Memory B cell (primary cell): ENCODE measurements around the gene SIGLEC7.
"Not testable (repeated sequence)": the region's sequence is repeated elsewhere in the genome, so short reads cannot be mapped to it uniquely, and the experiment has no call there.

Experiments used
- ATAC-seq: fragments of 150-1000 bp; cut with Tn5 transposase; 2 replicates; pipeline ENCODE4 v1.10.0; 2021; ENCODE audit warnings: low read depth, mild to moderate bottlenecking, moderate library complexity
- DNase-seq, 2 donors: peaks; one replicate each; pipeline ENCODE4 v3.0.0; 2022; ENCODE audit warnings: low spot score in 2 of 2
- H3K27ac Mint-ChIP-seq: one replicate; pipeline ENCODE4 v1.8.0; 2022; ENCODE audit warnings: mild to moderate bottlenecking, moderate library complexity, mixed read lengths
- H3K27me3 Mint-ChIP-seq: one replicate; pipeline ENCODE4 v1.8.0; 2022; ENCODE audit warnings: mixed read lengths
- H3K36me3 Mint-ChIP-seq: one replicate; pipeline ENCODE4 v1.8.0; 2022; ENCODE audit warnings: mild to moderate bottlenecking, mixed read lengths
- H3K4me1 Mint-ChIP-seq: one replicate; pipeline ENCODE4 v1.8.0; 2022; ENCODE audit warnings: mixed read lengths
- H3K4me3 Mint-ChIP-seq: one replicate; pipeline ENCODE4 v1.8.0; 2022; ENCODE audit warnings: mild to moderate bottlenecking, moderate library complexity, mixed read lengths
- H3K9me3 Mint-ChIP-seq: one replicate; pipeline ENCODE4 v1.8.0; 2022; ENCODE audit warnings: mixed read lengths

SIGLEC7 gene

DNA sequence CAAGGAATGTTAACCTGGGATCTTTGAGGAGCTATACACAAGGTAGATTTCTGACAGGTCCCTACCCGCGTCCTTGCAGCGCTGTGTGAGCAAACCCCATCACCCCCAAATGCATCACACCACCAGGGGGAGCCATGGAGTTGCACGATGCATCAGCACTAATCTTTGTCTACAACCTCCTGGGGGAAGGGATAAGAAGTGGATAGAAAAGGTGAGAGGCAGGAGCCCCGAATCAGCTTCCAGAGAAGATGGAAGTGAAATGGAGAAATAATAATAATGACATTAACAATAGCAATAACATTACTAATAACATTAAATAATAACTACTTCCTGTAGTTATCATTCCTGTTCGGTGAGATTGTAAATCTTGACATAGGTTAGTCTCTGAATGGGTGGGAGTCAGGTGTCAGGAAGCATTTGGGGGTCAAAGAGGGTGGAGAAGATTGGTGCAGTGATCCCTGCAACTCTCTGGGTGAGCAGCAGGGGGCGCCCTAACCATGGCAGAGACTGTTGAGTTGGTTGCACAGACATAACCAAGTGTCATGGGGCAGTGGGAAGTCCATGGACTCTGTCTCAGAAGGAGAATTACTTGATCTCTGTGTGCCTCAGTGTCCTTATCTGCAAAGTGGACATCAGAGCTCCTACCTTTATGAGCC, 16.5 kb downstream of the SIGLEC7 start:
- DNase-seq (peak; percentile 21 to 43), ATAC-seq (peak; percentile 38)
- Mint-ChIP-seq H3K4me1 (no peaks in the 10 kb centered on the region), H3K9me3 (no peaks in the 10 kb centered on the region), H3K27me3 (peaks cover 26% of the 10 kb centered on the region), H3K27ac (no peak overlapping the region), H3K4me3 (no peak overlapping the region), H3K36me3 (no peaks in the 10 kb centered on the region)

DNA sequence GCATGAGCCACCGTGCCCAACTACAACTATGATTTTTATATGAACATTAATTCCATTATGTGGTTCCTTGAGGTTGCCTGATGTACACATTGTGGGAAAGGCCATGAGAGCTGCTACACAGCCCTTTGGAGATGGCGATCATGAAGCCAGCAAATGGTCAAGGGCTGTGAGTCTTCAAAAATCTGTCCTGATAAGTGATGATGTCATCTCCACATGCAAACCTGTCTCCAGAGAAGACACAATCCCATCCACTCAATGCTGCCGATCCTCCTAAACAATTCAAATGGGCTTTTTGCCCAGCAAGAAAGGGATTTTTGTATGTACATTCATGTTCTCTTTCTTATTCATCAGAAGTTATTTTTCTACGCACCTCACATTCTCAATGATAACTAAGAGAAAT, 17.6 kb downstream of the SIGLEC7 start:
- Mint-ChIP-seq H3K4me1 (no peaks in the 10 kb centered on the region), H3K9me3 (no peaks in the 10 kb centered on the region), H3K27me3 (peaks cover 28% of the 10 kb centered on the region), H3K27ac (no peak overlapping the region), H3K36me3 (no peaks in the 10 kb centered on the region), H3K4me3 (no peak overlapping the region)
- ATAC-seq = no peak
- no peak for DNase-seq

GRCh38 chr19:51161266-51161665, 19.2 kb downstream of the SIGLEC7 start:
- DNase-seq (no peak), ATAC-seq (no peak)
- Mint-ChIP-seq H3K9me3 (no peaks in the 10 kb centered on the region), H3K27ac (no peak overlapping the region), H3K4me1 (no peaks in the 10 kb centered on the region), H3K4me3 (no peak overlapping the region), H3K27me3 (peaks cover 21% of the 10 kb centered on the region), H3K36me3 (no peaks in the 10 kb centered on the region)

DNA sequence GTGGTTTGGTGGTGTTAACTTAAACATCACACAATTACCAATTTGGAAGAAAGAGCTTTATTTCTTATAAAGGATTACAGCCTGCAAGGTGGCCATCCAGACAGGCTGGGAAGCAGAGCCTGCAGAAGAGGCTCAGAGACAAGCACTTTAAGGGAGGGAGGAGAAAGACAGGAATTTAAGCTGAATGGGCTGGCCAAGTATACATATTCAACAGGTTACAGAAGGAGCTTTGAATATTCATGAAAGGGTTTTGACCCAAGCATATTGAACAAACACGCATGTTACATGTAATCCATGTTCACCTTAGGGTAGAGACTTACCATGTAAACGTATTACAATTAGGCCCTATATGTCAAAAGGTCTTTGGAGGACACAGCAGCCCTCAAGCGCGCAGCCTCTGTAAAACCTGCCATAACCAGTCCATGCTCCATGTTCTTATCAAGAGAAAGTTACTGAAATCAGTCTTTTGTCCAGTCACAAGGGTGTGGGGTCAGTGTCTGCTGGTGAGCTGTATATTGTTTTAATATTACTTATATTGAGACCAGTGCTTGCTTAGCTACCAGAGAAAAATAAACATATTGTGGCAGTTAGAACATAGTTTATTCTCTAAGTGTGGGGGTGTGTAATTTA, 19.9 kb downstream of the SIGLEC7 start:
- ATAC-seq = no peak
- Mint-ChIP-seq H3K27me3 (peaks cover 22% of the 10 kb centered on the region), H3K4me1 (no peaks in the 10 kb centered on the region), H3K9me3 (no peaks in the 10 kb centered on the region), H3K4me3 (no peak overlapping the region), H3K36me3 (no peaks in the 10 kb centered on the region), H3K27ac (no peak overlapping the region)
- DNase-seq = no peak

DNA sequence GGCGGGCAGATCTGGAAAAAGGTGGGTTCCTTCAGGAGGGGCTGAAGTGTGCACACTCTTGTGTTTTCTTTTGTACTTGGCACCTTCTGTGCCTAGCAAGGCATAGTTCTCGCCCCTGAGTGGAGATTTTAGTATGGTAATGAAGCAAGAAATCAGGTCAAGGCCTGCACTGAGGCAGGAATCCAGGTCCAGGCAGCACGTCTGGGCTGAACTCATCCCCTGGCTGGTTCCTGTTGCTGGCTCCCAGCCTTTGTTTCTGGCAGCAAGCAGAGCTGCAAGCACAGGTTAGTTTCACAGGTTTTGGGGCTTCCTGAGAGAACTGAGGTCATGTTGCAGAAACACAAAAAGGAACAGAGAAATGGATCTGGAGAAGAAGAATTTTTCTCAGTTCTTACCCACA, 21.2 kb downstream of the SIGLEC7 start:
- Mint-ChIP-seq H3K4me3 (no peak overlapping the region), H3K36me3 (no peaks in the 10 kb centered on the region), H3K27ac (no peak overlapping the region), H3K9me3 (no peaks in the 10 kb centered on the region), H3K27me3 (peaks cover 25% of the 10 kb centered on the region), H3K4me1 (no peaks in the 10 kb centered on the region)
- no peak for ATAC-seq
- DNase-seq = no peak

DNA sequence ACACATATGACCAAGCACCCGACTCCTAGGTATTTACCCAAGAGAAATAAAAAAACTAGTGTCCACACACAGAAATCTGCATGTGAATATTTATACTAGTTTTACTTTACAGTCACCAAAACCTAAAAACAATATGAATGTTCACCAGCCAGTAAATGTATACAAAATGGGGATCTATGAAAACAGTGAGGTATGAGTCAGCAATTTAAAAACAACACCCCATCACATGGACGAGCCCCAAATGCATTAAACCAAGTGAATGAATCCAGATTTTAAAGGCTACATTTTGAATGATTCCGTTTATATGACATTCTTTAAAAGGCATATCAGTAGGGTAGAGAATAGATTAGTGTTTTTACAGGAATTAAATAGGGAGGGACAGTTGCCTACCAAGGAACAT, 22.1 kb downstream of the SIGLEC7 start:
- no peaks in the 10 kb centered on the region for H3K9me3 Mint-ChIP-seq
- ATAC-seq (no peak), DNase-seq (no peak)
- H3K4me3 Mint-ChIP-seq = no peak overlapping the region
- H3K4me1 Mint-ChIP-seq = peaks cover 4% of the 10 kb centered on the region
- H3K27me3 Mint-ChIP-seq = peaks cover 20% of the 10 kb centered on the region
- no peak overlapping the region for H3K27ac Mint-ChIP-seq
- H3K36me3 Mint-ChIP-seq = no peaks in the 10 kb centered on the region

- no peaks in the 10 kb centered on the region for H3K9me3 Mint-ChIP-seq
- no peak overlapping the region for H3K27ac Mint-ChIP-seq
- DNase-seq = no peak
- H3K36me3 Mint-ChIP-seq = no peaks in the 10 kb centered on the region
- ATAC-seq = peak; percentile 31
- peaks cover 4% of the 10 kb centered on the region for H3K4me1 Mint-ChIP-seq
- peaks cover 18% of the 10 kb centered on the region for H3K27me3 Mint-ChIP-seq
- H3K4me3 Mint-ChIP-seq = no peak overlapping the region
Observed at GRCh38 chr19:51166846-51167490, 24.9 kb downstream of the SIGLEC7 start.

GRCh38 chr19:51168564-51169282, 26.6 kb downstream of the SIGLEC7 start:
- ATAC-seq (no peak), DNase-seq (no peak)
- Mint-ChIP-seq H3K27ac (no peak overlapping the region), H3K4me1 (peaks cover 4% of the 10 kb centered on the region), H3K36me3 (no peaks in the 10 kb centered on the region), H3K27me3 (peaks cover 11% of the 10 kb centered on the region), H3K9me3 (no peaks in the 10 kb centered on the region), H3K4me3 (no peak overlapping the region)

DNA sequence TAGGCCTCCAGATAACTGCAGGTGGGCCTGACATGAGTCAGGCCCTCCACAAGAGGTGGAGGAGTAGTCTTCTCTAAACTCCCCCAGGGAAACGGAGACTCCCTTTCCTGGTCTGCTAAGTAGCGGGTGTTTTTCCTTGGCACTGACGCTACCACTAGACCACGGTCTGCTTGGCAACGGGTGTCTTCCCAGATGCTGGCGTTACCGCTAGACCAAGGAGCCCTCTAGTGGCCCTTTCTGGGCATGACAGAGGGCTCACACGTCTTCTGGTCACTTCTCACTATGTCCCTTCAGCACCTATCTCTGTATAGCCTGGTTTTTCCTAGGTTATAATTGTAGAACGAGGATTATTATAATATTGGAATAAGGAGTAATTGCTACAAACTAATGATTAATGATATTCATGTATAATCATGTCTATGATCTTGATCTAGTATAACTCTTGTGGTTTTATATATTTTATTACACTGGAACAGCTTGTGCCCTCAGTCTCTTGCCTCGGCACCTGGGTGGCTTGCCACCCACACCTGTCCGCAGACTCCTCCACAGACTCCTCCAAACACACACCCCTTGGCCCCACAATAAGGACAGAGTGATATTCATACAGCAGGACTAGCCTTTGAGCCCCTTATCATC, 27.3 kb downstream of the SIGLEC7 start:
- not testable (repeated sequence) for H3K27ac Mint-ChIP-seq, H3K9me3 Mint-ChIP-seq, H3K4me1 Mint-ChIP-seq, H3K36me3 Mint-ChIP-seq, H3K4me3 Mint-ChIP-seq, H3K27me3 Mint-ChIP-seq, ATAC-seq
- DNase-seq = peak; percentile 37 to 62

DNA sequence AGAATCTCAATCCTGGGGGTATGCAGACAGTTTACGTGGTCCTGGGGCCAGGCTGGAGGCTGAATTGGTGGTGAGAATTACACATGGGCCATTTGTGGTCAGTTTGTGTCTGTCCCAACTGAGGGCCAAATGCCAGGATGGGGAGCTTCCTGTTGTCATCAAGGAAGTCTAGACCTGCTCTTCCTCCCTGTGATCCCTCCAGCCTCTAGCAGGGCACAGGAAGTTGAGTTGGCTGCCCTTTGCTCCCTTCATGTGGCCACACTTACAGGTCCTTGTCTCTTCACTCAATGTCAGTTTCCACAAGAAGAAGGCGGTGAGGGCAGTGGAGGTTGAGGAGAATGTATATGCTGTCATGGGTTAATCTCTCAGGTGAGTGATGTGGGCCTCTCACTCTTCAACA, 30.1 kb downstream of the SIGLEC7 start:
- Mint-ChIP-seq H3K27me3 (peaks cover 6% of the 10 kb centered on the region), H3K9me3 (no peaks in the 10 kb centered on the region), H3K36me3 (no peaks in the 10 kb centered on the region), H3K27ac (no peak overlapping the region), H3K4me3 (no peak overlapping the region), H3K4me1 (peaks cover 4% of the 10 kb centered on the region)
- ATAC-seq (no peak), DNase-seq (no peak)

- Mint-ChIP-seq H3K27me3 (peaks cover 5% of the 10 kb centered on the region), H3K4me3 (no peak overlapping the region), H3K9me3 (no peaks in the 10 kb centered on the region), H3K36me3 (no peaks in the 10 kb centered on the region), H3K27ac (no peak overlapping the region), H3K4me1 (peaks cover 4% of the 10 kb centered on the region)
- ATAC-seq = no peak
- DNase-seq = no peak
Observed at GRCh38 chr19:51173681-51174080, 31.6 kb downstream of the SIGLEC7 start.

GRCh38 chr19:51179256-51179655, 37.2 kb downstream of the SIGLEC7 start:
- Mint-ChIP-seq H3K4me1 (no peaks in the 10 kb centered on the region), H3K9me3 (no peaks in the 10 kb centered on the region), H3K27ac (no peak overlapping the region), H3K27me3 (peaks cover 10% of the 10 kb centered on the region), H3K36me3 (no peaks in the 10 kb centered on the region), H3K4me3 (no peak overlapping the region)
- DNase-seq = no peak
- no peak for ATAC-seq

DNA sequence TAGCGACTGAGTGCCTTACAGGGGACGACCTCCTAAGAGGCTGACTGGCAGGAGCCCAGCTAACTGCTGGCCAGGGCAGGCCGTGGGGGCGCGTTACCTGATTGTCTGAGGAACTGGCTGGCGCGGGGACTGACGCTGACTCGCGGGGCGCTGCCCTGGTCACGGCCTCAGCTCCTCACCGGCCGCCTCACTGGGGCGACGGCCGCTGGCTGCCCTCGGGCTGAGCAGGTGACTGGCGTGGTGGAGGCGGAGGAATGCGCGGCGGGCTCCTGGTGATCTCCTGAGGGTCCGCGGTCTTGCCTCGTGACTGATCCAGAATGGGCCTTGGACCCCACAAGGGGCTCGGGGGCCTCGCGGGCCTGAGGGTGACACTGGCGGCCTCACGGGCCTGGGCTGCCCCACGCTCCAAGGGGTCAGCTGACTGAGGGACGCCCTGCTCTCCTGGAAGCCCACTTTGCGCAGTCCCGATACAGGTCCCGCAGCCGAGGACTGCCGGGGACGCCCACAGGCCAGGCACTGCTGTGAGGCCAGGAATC, 39.3 kb downstream of the SIGLEC7 start:
- DNase-seq = no peak
- Mint-ChIP-seq H3K4me3 (no peak overlapping the region), H3K27ac (no peak overlapping the region), H3K27me3 (peaks cover 20% of the 10 kb centered on the region), H3K4me1 (no peaks in the 10 kb centered on the region), H3K9me3 (no peaks in the 10 kb centered on the region), H3K36me3 (no peaks in the 10 kb centered on the region)
- no peak for ATAC-seq
